ENCODE results near the gene STPG4.
"Not testable (repeated sequence)": the region's sequence is repeated elsewhere in the genome, so short reads cannot be mapped to it uniquely, and the experiment has no call there.

STPG4 gene

GRCh38 chr2:47169784-47170183 is 14.7 kb upstream of the STPG4 start:
- ChIA-PET CTCF (interaction anchor here (1.1 to 1.6 kb wide), 3 partner anchors 13 to 103 kb away, joined by 3 to 4 read pairs (median 4); no protein-coding TSS in a partner anchor), POLR2A (interaction anchor here (0.9 kb wide), 1 partner anchor 22 kb away, joined by 4 read pairs; no protein-coding TSS in a partner anchor)
- no peak overlapping the region for H3K4me3 ChIP-seq (ENCODE audit: low read depth, low read length)
- TF ChIP-seq CTCF (IDR thresholded peaks at IDR 0.05; ENCODE audit: insufficient read depth, low read length, missing control alignments): no peak
- DNase-seq (ENCODE audit: low read depth, low spot score): no peak

GRCh38 chr2:47168895-47169294 is 13.8 kb upstream of the STPG4 start:
- DNase-seq (ENCODE audit: low read depth, low spot score); H3K4me3 ChIP-seq (ENCODE audit: low read depth, low read length): not testable (repeated sequence)
- POLR2A ChIA-PET: interaction anchor here (0.9 kb wide), 1 partner anchor 21 kb away, joined by 4 read pairs; no protein-coding TSS in a partner anchor
- CTCF ChIA-PET: interaction anchor here (1.1 to 1.6 kb wide), 2 partner anchors 12 to 104 kb away, joined by 3 to 4 read pairs; no protein-coding TSS in a partner anchor

- CTCF ChIA-PET: interaction anchor here (1.2 kb wide), 1 partner anchor 11 kb away, joined by 3 read pairs; no protein-coding TSS in a partner anchor
Observed at GRCh38 chr2:47167149-47167548, 12.0 kb upstream of the STPG4 start.

GRCh38 chr2:47165001-47165555 is 10.0 kb upstream of the STPG4 start:
- POLR2A ChIA-PET: interaction anchor here (0.6 to 2.2 kb wide), 4 partner anchors 9 to 199 kb away, joined by 3 to 9 read pairs (median 3); no protein-coding TSS in a partner anchor
- no peak for DNase-seq (ENCODE audit: low read depth, low spot score)
- CTCF ChIA-PET: interaction anchor here (0.6 to 3.1 kb wide), 7 partner anchors 9 to 176 kb away, joined by 3 to 21 read pairs (median 4); partner anchors contain the start of gene STPG4

More at GRCh38 chr2:47167149-47167548, 12.0 kb upstream of the STPG4 start:
- POLR2A ChIA-PET: no interaction called here
- H3K4me3 ChIP-seq (ENCODE audit: low read depth, low read length): no peak overlapping the region
- DNase-seq (ENCODE audit: low read depth, low spot score): no peak
- TF ChIP-seq CTCF (IDR thresholded peaks at IDR 0.05; ENCODE audit: insufficient read depth, low read length, missing control alignments): no peak

GRCh38 chr2:47162780-47163179 is 7.7 kb upstream of the STPG4 start:
- TF ChIP-seq CTCF (IDR thresholded peaks at IDR 0.05; ENCODE audit: insufficient read depth, low read length, missing control alignments): no peak
- ChIA-PET POLR2A (interaction anchor here (0.7 to 2.2 kb wide), 3 partner anchors 11 to 321 kb away, joined by 3 to 9 read pairs (median 3); no protein-coding TSS in a partner anchor), CTCF (interaction anchor here (0.9 to 3.1 kb wide), 4 partner anchors 9 to 161 kb away, joined by 3 to 21 read pairs (median 3); no protein-coding TSS in a partner anchor)
- no peak for DNase-seq (ENCODE audit: low read depth, low spot score)
- H3K4me3 ChIP-seq (ENCODE audit: low read depth, low read length): no peak overlapping the region

More at GRCh38 chr2:47165001-47165555, 10.0 kb upstream of the STPG4 start:
- no peak overlapping the region for H3K4me3 ChIP-seq (ENCODE audit: low read depth, low read length)
- TF ChIP-seq CTCF (IDR thresholded peaks at IDR 0.05; ENCODE audit: insufficient read depth, low read length, missing control alignments): no peak

- POLR2A ChIA-PET: no interaction called here
- no peak for DNase-seq (ENCODE audit: low read depth, low spot score)
- CTCF ChIA-PET: no interaction called here
- no peak for TF ChIP-seq CTCF (IDR thresholded peaks at IDR 0.05; ENCODE audit: insufficient read depth, low read length, missing control alignments)
- H3K4me3 ChIP-seq (ENCODE audit: low read depth, low read length): no peak overlapping the region
Observed at GRCh38 chr2:47161475-47161874, 6.4 kb upstream of the STPG4 start.

Measured in AG04449 (cell line).